ENCODE data around the gene SORBS1.
A peak's percentile ranks its signal among the peaks of the same experiment; 100 is the strongest.

SORBS1 gene

GRCh38 chr10:95334805-95335144, 226.4 kb downstream of the SORBS1 start:
- Histone ChIP-seq H3K9me3 (ENCODE audit: control insufficient read depth in 2 of 2, low read length in 2 of 2) (no peaks in the 10 kb centered on the region), H3K9ac (ENCODE audit: low read length in 2 of 2) (peak overlapping the region in 1 of 2 donors; percentile 25), H3K4me3 (ENCODE audit: low read length in 2 of 2) (peak overlapping the region in 1 of 2 donors; percentile 29), H3K36me3 (ENCODE audit: control insufficient read depth in 2 of 2, insufficient read depth in 2 of 2, low read length in 2 of 2) (peaks cover 65 to 70% of the 10 kb centered on the region in 2 donors), H3K4me1 (ENCODE audit: control insufficient read depth, insufficient read depth, low read length) (peaks cover 36% of the 10 kb centered on the region), H3K27ac (ENCODE audit: low read length) (peak overlapping the region; percentile 86), H3K27me3 (ENCODE audit: control insufficient read depth in 1 of 2, insufficient read depth in 2 of 2, low read length in 2 of 2) (no peaks in the 10 kb centered on the region)

- Histone ChIP-seq H3K27me3 (ENCODE audit: control insufficient read depth in 1 of 2, insufficient read depth in 2 of 2, low read length in 2 of 2) (no peaks in the 10 kb centered on the region), H3K9ac (ENCODE audit: low read length in 2 of 2) (peak overlapping the region in 1 of 2 donors; percentile 13), H3K4me1 (ENCODE audit: control insufficient read depth, insufficient read depth, low read length) (peaks cover 38% of the 10 kb centered on the region), H3K27ac (ENCODE audit: low read length) (peak overlapping the region; percentile 86), H3K4me3 (ENCODE audit: low read length in 2 of 2) (no peak overlapping the region), H3K9me3 (ENCODE audit: control insufficient read depth in 2 of 2, low read length in 2 of 2) (no peaks in the 10 kb centered on the region), H3K36me3 (ENCODE audit: control insufficient read depth in 2 of 2, insufficient read depth in 2 of 2, low read length in 2 of 2) (peaks cover 64 to 71% of the 10 kb centered on the region in 2 donors)
Measured at GRCh38 chr10:95333997-95334804, 227.0 kb downstream of the SORBS1 start.

- Histone ChIP-seq H3K9ac (ENCODE audit: low read length in 2 of 2) (no peak overlapping the region), H3K27me3 (ENCODE audit: control insufficient read depth in 1 of 2, insufficient read depth in 2 of 2, low read length in 2 of 2) (no peaks in the 10 kb centered on the region), H3K9me3 (ENCODE audit: control insufficient read depth in 2 of 2, low read length in 2 of 2) (no peaks in the 10 kb centered on the region), H3K36me3 (ENCODE audit: control insufficient read depth in 2 of 2, insufficient read depth in 2 of 2, low read length in 2 of 2) (peaks cover 57 to 64% of the 10 kb centered on the region in 2 donors), H3K27ac (ENCODE audit: low read length) (peak overlapping the region; percentile 24), H3K4me1 (ENCODE audit: control insufficient read depth, insufficient read depth, low read length) (peaks cover 50% of the 10 kb centered on the region), H3K4me3 (ENCODE audit: low read length in 2 of 2) (no peak overlapping the region)
Measured at GRCh38 chr10:95332666-95333249, 228.4 kb downstream of the SORBS1 start.

GRCh38 chr10:95331596-95332130, 229.5 kb downstream of the SORBS1 start:
- no peak overlapping the region for H3K9ac ChIP-seq (ENCODE audit: low read length in 2 of 2)
- H3K4me1 ChIP-seq (ENCODE audit: control insufficient read depth, insufficient read depth, low read length), result peaks cover 51% of the 10 kb centered on the region
- no peaks in the 10 kb centered on the region for H3K27me3 ChIP-seq (ENCODE audit: control insufficient read depth in 1 of 2, insufficient read depth in 2 of 2, low read length in 2 of 2)
- peaks cover 53 to 59% of the 10 kb centered on the region in 2 donors for H3K36me3 ChIP-seq (ENCODE audit: control insufficient read depth in 2 of 2, insufficient read depth in 2 of 2, low read length in 2 of 2)
- no peak overlapping the region for H3K27ac ChIP-seq (ENCODE audit: low read length)
- H3K4me3 ChIP-seq (ENCODE audit: low read length in 2 of 2), result no peak overlapping the region
- H3K9me3 ChIP-seq (ENCODE audit: control insufficient read depth in 2 of 2, low read length in 2 of 2), result no peaks in the 10 kb centered on the region

- peaks cover 44% of the 10 kb centered on the region for H3K4me1 ChIP-seq (ENCODE audit: control insufficient read depth, insufficient read depth, low read length)
- H3K4me3 ChIP-seq (ENCODE audit: low read length in 2 of 2), result no peak overlapping the region
- H3K36me3 ChIP-seq (ENCODE audit: control insufficient read depth in 2 of 2, insufficient read depth in 2 of 2, low read length in 2 of 2), result peaks cover 49 to 57% of the 10 kb centered on the region in 2 donors
- H3K9me3 ChIP-seq (ENCODE audit: control insufficient read depth in 2 of 2, low read length in 2 of 2), result no peaks in the 10 kb centered on the region
- no peaks in the 10 kb centered on the region for H3K27me3 ChIP-seq (ENCODE audit: control insufficient read depth in 1 of 2, insufficient read depth in 2 of 2, low read length in 2 of 2)
- H3K27ac ChIP-seq (ENCODE audit: low read length), result no peak overlapping the region
- no peak overlapping the region for H3K9ac ChIP-seq (ENCODE audit: low read length in 2 of 2)
Measured at GRCh38 chr10:95330966-95331453, 230.2 kb downstream of the SORBS1 start.

GRCh38 chr10:95329296-95329695, 231.9 kb downstream of the SORBS1 start:
- H3K9me3 ChIP-seq (ENCODE audit: control insufficient read depth in 2 of 2, low read length in 2 of 2), result no peaks in the 10 kb centered on the region
- H3K4me3 ChIP-seq (ENCODE audit: low read length in 2 of 2), result no peak overlapping the region
- peaks cover 34% of the 10 kb centered on the region for H3K4me1 ChIP-seq (ENCODE audit: control insufficient read depth, insufficient read depth, low read length)
- H3K9ac ChIP-seq (ENCODE audit: low read length in 2 of 2), result no peak overlapping the region
- peak overlapping the region; percentile 7 for H3K27ac ChIP-seq (ENCODE audit: low read length)
- H3K27me3 ChIP-seq (ENCODE audit: control insufficient read depth in 1 of 2, insufficient read depth in 2 of 2, low read length in 2 of 2), result no peaks in the 10 kb centered on the region
- peaks cover 45 to 51% of the 10 kb centered on the region in 2 donors for H3K36me3 ChIP-seq (ENCODE audit: control insufficient read depth in 2 of 2, insufficient read depth in 2 of 2, low read length in 2 of 2)

- H3K9ac ChIP-seq (ENCODE audit: low read length in 2 of 2), result no peak overlapping the region
- peaks cover 29% of the 10 kb centered on the region for H3K4me1 ChIP-seq (ENCODE audit: control insufficient read depth, insufficient read depth, low read length)
- peak overlapping the region; percentile 49 for H3K27ac ChIP-seq (ENCODE audit: low read length)
- H3K4me3 ChIP-seq (ENCODE audit: low read length in 2 of 2), result no peak overlapping the region
- peaks cover 46 to 55% of the 10 kb centered on the region in 2 donors for H3K36me3 ChIP-seq (ENCODE audit: control insufficient read depth in 2 of 2, insufficient read depth in 2 of 2, low read length in 2 of 2)
- H3K27me3 ChIP-seq (ENCODE audit: control insufficient read depth in 1 of 2, insufficient read depth in 2 of 2, low read length in 2 of 2), result no peaks in the 10 kb centered on the region
- H3K9me3 ChIP-seq (ENCODE audit: control insufficient read depth in 2 of 2, low read length in 2 of 2), result no peaks in the 10 kb centered on the region
Measured at GRCh38 chr10:95328013-95328412, 233.2 kb downstream of the SORBS1 start.

- Histone ChIP-seq H3K4me3 (ENCODE audit: low read length in 2 of 2) (no peak overlapping the region), H3K27me3 (ENCODE audit: control insufficient read depth in 1 of 2, insufficient read depth in 2 of 2, low read length in 2 of 2) (no peaks in the 10 kb centered on the region), H3K9ac (ENCODE audit: low read length in 2 of 2) (peak overlapping the region in 1 of 2 donors; percentile 13), H3K27ac (ENCODE audit: low read length) (peak overlapping the region; percentile 49), H3K9me3 (ENCODE audit: control insufficient read depth in 2 of 2, low read length in 2 of 2) (no peaks in the 10 kb centered on the region), H3K36me3 (ENCODE audit: control insufficient read depth in 2 of 2, insufficient read depth in 2 of 2, low read length in 2 of 2) (peaks cover 51 to 53% of the 10 kb centered on the region in 2 donors), H3K4me1 (ENCODE audit: control insufficient read depth, insufficient read depth, low read length) (peaks cover 29% of the 10 kb centered on the region)
Measured at GRCh38 chr10:95327367-95327766, 233.8 kb downstream of the SORBS1 start.

GRCh38 chr10:95326396-95326795, 234.8 kb downstream of the SORBS1 start:
- no peak overlapping the region for H3K9ac ChIP-seq (ENCODE audit: low read length in 2 of 2)
- H3K4me1 ChIP-seq (ENCODE audit: control insufficient read depth, insufficient read depth, low read length), result peaks cover 23% of the 10 kb centered on the region
- H3K27ac ChIP-seq (ENCODE audit: low read length), result peak overlapping the region; percentile 41
- peaks cover 53% of the 10 kb centered on the region in 2 donors for H3K36me3 ChIP-seq (ENCODE audit: control insufficient read depth in 2 of 2, insufficient read depth in 2 of 2, low read length in 2 of 2)
- no peak overlapping the region for H3K4me3 ChIP-seq (ENCODE audit: low read length in 2 of 2)
- H3K27me3 ChIP-seq (ENCODE audit: control insufficient read depth in 1 of 2, insufficient read depth in 2 of 2, low read length in 2 of 2), result no peaks in the 10 kb centered on the region
- no peaks in the 10 kb centered on the region for H3K9me3 ChIP-seq (ENCODE audit: control insufficient read depth in 2 of 2, low read length in 2 of 2)

- no peak overlapping the region for H3K9ac ChIP-seq (ENCODE audit: low read length in 2 of 2)
- H3K36me3 ChIP-seq (ENCODE audit: control insufficient read depth in 2 of 2, insufficient read depth in 2 of 2, low read length in 2 of 2), result peaks cover 53% of the 10 kb centered on the region in 2 donors
- no peaks in the 10 kb centered on the region for H3K9me3 ChIP-seq (ENCODE audit: control insufficient read depth in 2 of 2, low read length in 2 of 2)
- H3K4me1 ChIP-seq (ENCODE audit: control insufficient read depth, insufficient read depth, low read length), result peaks cover 21% of the 10 kb centered on the region
- peak overlapping the region; percentile 41 for H3K27ac ChIP-seq (ENCODE audit: low read length)
- no peak overlapping the region for H3K4me3 ChIP-seq (ENCODE audit: low read length in 2 of 2)
- no peaks in the 10 kb centered on the region for H3K27me3 ChIP-seq (ENCODE audit: control insufficient read depth in 1 of 2, insufficient read depth in 2 of 2, low read length in 2 of 2)
Measured at GRCh38 chr10:95325863-95326262, 235.3 kb downstream of the SORBS1 start.

Data from stomach smooth muscle (tissue), 2 donors.